Ovary (tissue), 9 donors: ENCODE measurements around the gene FARP1. TPM values are rescaled to one million over a fixed set of nuclear protein-coding genes. Genes with fewer than 3 reads are reported as not detected.

Experiments used
- DNase-seq, 5 donors: peaks; one replicate each; pipeline ENCODE4 v3.0.0-alpha.2; 2019 to 2020
- H3K27ac ChIP-seq, 2 donors: fragments of 200-600 bp; one replicate each; pipeline versions ENCODE4 v1.5.1 to v1.8.0; 2019 to 2022
- H3K27me3 ChIP-seq: fragments of 200-600 bp; one replicate; pipeline ENCODE4 v1.8.0; 2022
- H3K36me3 ChIP-seq: fragments of 200-600 bp; sonication (generic); one replicate; pipeline ENCODE4 v1.5.1; 2019
- H3K4me1 ChIP-seq: one replicate; pipeline ENCODE4 v1.8.1; 2013; ENCODE audit warnings: mild to moderate bottlenecking, moderate library complexity; ENCODE audit not compliant: insufficient read depth
- H3K4me3 ChIP-seq: fragments of 200-600 bp; sonication (generic); one replicate; pipeline ENCODE4 v1.5.1; 2017
- H3K9me3 ChIP-seq, 2 donors: fragments of 200-600 bp in 1 of 2; sonication (generic) in 1 of 2; one replicate each; pipeline versions ENCODE4 v1.5.1 to v1.8.1; 2013 to 2019; ENCODE audit warnings: mild to moderate bottlenecking in 1 of 2, moderate library complexity in 1 of 2
- CTCF ChIP-seq, 3 donors: fragments of 450-650 bp in 2 of 3; fragments of 200-600 bp in 1 of 3; IDR thresholded peaks; one replicate each; pipeline versions ENCODE4 v1.5.1 to v1.8.0; 2016 to 2022; ENCODE audit warnings: antibody characterized with exemption in 3 of 3, mild to moderate bottlenecking in 1 of 3
- EP300 ChIP-seq: sonication (generic); formaldehyde crosslinking; IDR thresholded peaks from one replicate; pipeline ENCODE4 v1.6.1; 2017; ENCODE audit warnings: antibody characterized with exemption
- POLR2A ChIP-seq: fragments of 450-650 bp; IDR thresholded peaks from one replicate; pipeline ENCODE4 v1.6.1; 2017; ENCODE audit warnings: antibody characterized with exemption, mild to moderate bottlenecking, moderate library complexity
- WGBS, 3 donors: extraction: QIAGEN DNeasy Blood & Tissue Kit in 1 of 3; methylation state at CpG; one replicate each; pipeline versions ENCODE4 v1.1.5 to v1.1.7; 2013 to 2017; 5-methylcytosine and 5-hydroxymethylcytosine counted together
- intact Hi-C, 4 donors: fragments of 100-400 bp; cut with DNase I; formaldehyde crosslinking; loops; one replicate each; pipeline versions ENCODE4 v1.11.0 to v1.15.1; 2022 to 2023
- polyA plus RNA-seq, 2 donors: library from polyadenylated mRNA; stranded (reverse); fragments of 200-250 nt in 1 of 2; fragments of 350-450 nt in 1 of 2; fragmentation: Illumina TruSeq in 1 of 2; extraction: RNeasy Lipid Tissue Mini Kit (QIAGEN cat#74804) in 1 of 2; gene quantifications; one replicate each; pipeline ENCODE4 v1.2.3, GENCODE V29; 2013 to 2014
- total RNA-seq, 7 donors: library from RNA; depleted of rRNA in 2 of 7; stranded (reverse); fragments of >200 nt in 2 of 7; fragmentation: NEBNext Ultra II Directional in 3 of 7; extraction: Animal tissue kit (Norgen Biotek cat#: 25700) in 3 of 7; gene quantifications; one replicate each; pipeline versions ENCODE4 v1.1.0 to v1.2.4, GENCODE V29; 2016 to 2023
- donor health status: DM: no; HTN: no; CAD: no; lungs with moderate emphysema.
- donor health status: DM: no; HTN: no; CAD: no.
- donor health status: Bipolar disorder and iron deficiency.
- donor health status: DM: yes; HTN: yes; CAD: no.
- donor health status: DM: no; HTN: no; CAD: no.
- donor health status: DM: yes; HTN: yes; CAD: no.

The FARP1 gene
- total and polyA plus RNA-seq, 9 donors = 10.2 to 90.1 (median 35.6) TPM

- WGBS, 3 donors = 94 to 96% (median 95%) methylated on average over 9 of the region's 9 CpGs
- no peaks in the 10 kb centered on the region for H3K36me3 ChIP-seq
- H3K4me1 ChIP-seq = no peaks in the 10 kb centered on the region
- no peak overlapping the region for H3K4me3 ChIP-seq
- DNase-seq = no peak
- H3K27ac ChIP-seq = no peak overlapping the region
- no peaks in the 10 kb centered on the region for H3K27me3 ChIP-seq
- H3K9me3 ChIP-seq = no peaks in the 10 kb centered on the region
- TF ChIP-seq EP300 (no peak), POLR2A (no peak), CTCF (IDR thresholded peaks at IDR 0.05) (no peak)
- intact Hi-C loops = no loop called here
Measured at GRCh38 chr13:98406971-98407370, 264.1 kb downstream of the FARP1 start.

DNA sequence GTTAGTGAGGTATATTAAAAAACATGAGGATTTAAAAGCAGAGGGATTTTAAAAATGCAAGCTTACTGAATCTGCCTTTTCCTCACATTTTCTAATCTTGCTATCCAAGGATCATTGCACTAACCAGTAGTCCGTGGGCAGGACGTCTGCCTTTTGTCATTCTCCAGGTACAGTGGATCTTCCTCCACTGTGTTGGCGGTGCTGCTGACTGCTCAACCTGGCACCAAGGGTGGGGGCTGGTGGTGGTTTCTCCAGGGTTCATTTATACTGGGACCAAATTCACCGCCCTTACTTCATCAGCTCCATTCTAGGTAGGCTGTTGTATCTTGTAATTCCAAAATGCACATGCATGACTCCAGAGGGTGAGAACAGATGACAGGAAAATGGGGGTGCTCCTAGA lies 264.7 kb downstream of the FARP1 start:
- TF ChIP-seq EP300 (no peak), POLR2A (no peak), CTCF (IDR thresholded peaks at IDR 0.05) (no peak)
- DNase-seq = no peak
- intact Hi-C loops = no loop called here
- 90 to 97% (median 93%) methylated on average over 4 of the region's 4 CpGs for WGBS, 3 donors
- Histone ChIP-seq H3K36me3 (no peaks in the 10 kb centered on the region), H3K9me3 (no peaks in the 10 kb centered on the region), H3K4me3 (no peak overlapping the region), H3K27me3 (no peaks in the 10 kb centered on the region), H3K4me1 (no peaks in the 10 kb centered on the region), H3K27ac (no peak overlapping the region)

DNA sequence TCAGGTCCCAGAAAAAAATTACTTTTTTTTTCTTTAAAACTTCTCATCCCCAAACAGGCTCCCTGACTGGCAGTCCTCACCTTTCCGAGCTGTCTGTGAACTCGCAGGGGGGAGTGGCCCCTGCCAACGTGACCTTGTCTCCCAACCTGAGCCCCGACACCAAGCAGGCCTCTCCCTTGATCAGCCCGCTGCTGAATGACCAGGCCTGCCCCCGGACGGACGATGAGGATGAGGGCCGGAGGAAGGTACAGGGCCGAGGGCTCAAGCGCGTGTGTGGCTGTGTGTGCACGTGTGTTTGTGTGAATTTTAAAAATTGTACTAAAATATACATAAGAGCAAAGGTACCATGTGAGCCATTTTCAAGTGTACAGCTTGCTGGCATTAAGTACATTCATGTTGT lies 266.4 kb downstream of the FARP1 start:
- H3K4me1 ChIP-seq = no peaks in the 10 kb centered on the region
- 94 to 97% (median 95%) methylated on average over 13 of the region's 13 CpGs for WGBS, 3 donors
- no peaks in the 10 kb centered on the region for H3K27me3 ChIP-seq
- TF ChIP-seq EP300 (no peak), CTCF (IDR thresholded peaks at IDR 0.05) (no peak), POLR2A (no peak)
- intact Hi-C loops = no loop called here
- DNase-seq = no peak
- no peaks in the 10 kb centered on the region for H3K36me3 ChIP-seq
- no peaks in the 10 kb centered on the region for H3K9me3 ChIP-seq
- no peak overlapping the region for H3K27ac ChIP-seq
- no peak overlapping the region for H3K4me3 ChIP-seq

GRCh38 chr13:98410612-98411011 lies 267.7 kb downstream of the FARP1 start:
- Histone ChIP-seq H3K27me3 (no peaks in the 10 kb centered on the region), H3K4me1 (no peaks in the 10 kb centered on the region), H3K27ac (no peak overlapping the region), H3K4me3 (no peak overlapping the region), H3K36me3 (no peaks in the 10 kb centered on the region), H3K9me3 (no peaks in the 10 kb centered on the region)
- TF ChIP-seq CTCF (IDR thresholded peaks at IDR 0.05) (no peak), EP300 (no peak), POLR2A (no peak)
- intact Hi-C loops = no loop called here
- no peak for DNase-seq
- WGBS, 3 donors = 89 to 91% (median 90%) methylated on average over 11 of the region's 11 CpGs

- no peaks in the 10 kb centered on the region for H3K4me1 ChIP-seq
- TF ChIP-seq POLR2A (no peak), EP300 (no peak), CTCF (IDR thresholded peaks at IDR 0.05) (no peak)
- WGBS, 3 donors = 92 to 93% (median 93%) methylated on average over 5 of the region's 5 CpGs
- H3K27me3 ChIP-seq = no peaks in the 10 kb centered on the region
- no peaks in the 10 kb centered on the region for H3K9me3 ChIP-seq
- intact Hi-C loops = no loop called here
- DNase-seq = no peak
- H3K4me3 ChIP-seq = no peak overlapping the region
- H3K27ac ChIP-seq = no peak overlapping the region
- no peaks in the 10 kb centered on the region for H3K36me3 ChIP-seq
Measured at GRCh38 chr13:98411013-98411412, 268.1 kb downstream of the FARP1 start.
